KG1 (cell line): Measurements from ENCODE around the gene DNPH1.

Experiments
- DNase-seq: peaks from one replicate; lab custom pipeline; 2025; lab: John Stamatoyannopoulos, UW

Gene DNPH1

DNA sequence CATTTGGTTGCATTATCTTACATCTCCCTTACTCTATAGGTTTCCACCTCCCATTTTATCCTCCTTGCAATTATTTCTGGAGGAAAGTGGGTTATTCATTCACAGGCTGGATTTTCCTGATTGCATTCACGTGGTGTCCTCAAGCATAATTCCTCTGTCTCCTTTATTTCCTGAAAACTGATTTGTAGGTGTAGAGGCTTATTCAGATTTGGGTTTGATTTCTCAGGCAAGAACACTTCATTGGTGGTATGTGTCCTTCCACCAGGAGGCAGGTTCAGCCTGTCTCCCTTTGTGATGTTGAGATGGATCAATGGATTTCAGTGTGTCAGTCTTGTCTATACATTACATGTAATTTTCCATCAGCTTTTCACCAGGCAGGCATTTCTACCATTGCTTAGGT lies 17.3 kb downstream of the DNPH1 start:
- no peak for DNase-seq

DNA sequence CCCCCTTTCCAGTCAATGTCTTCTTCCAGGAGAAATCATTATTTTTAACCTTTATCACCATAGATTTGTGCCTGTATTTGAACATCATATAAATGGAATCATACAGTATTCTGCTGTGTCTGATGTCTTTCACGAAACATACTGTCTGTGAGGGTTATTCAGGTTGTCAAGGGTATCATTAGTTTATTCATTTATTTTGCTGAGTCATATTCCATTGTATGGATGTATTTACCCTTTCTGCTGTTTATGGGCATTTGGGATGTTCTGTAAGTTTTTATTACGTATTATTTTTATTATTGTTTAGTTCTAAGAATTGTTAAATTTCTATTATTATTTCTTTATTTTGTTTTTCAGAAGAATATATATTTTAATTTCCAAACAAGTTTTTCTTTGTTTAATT lies 22.0 kb downstream of the DNPH1 start:
- DNase-seq, result no peak

DNA sequence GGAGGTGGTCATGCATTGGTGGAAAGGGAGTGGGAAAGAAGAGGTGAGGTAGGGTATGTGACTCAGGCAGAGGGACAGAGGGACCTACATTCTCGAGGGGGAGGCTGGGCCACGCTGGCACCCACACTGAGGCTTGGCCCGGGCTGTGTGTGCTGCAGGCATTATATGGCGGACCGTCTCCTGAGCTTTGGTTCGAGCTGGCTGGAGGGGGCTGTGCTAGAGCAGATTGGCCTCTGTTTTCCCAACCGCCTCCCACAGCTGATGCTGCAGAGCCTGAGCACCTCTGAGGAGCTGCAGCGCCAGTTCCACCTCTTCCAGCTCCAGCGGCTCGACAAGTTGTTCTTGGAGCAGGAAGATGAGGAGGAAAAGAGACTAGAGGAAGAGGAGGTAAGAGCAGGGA lies 23.4 kb downstream of the DNPH1 start:
- no peak for DNase-seq

DNA sequence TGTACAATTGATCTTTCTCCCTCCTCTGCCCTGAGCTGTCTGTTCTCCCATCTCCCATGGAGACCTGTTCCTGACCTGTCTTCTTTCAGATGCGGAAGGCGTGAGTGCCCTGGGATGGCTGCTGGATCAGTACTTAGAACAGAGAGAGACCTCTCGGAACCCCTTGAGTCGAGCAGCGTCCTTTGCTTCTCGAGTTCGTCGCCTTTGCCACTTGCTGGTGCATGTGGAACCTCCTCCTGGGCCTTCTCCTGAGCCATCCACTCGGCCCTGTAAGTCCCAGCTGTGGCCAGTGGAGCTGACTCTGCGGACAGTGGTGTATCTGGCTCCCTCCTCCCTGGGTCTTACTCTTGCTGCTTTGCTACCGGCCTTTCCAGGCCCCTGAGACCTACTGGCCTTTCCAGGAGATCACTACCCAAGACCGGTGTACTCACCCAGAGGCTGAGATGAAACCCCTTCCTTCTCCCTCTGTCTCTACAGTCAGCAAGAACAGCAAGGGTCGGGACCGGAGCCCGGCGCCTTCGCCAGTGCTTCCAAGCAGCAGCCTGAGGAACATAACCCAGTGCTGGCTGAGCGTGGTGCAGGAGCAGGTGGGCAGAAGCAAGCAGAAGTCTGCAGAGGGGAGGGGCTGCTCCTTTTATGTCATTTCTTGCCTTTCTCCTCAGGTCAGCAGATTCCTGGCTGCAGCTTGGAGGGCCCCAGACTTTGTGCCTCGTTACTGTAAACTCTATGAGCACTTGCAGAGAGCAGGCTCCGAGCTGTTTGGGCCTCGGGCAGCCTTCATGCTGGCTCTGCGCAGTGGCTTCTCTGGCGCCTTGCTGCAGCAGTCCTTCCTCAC lies 24.8 kb downstream of the DNPH1 start:
- no peak for DNase-seq

DNA sequence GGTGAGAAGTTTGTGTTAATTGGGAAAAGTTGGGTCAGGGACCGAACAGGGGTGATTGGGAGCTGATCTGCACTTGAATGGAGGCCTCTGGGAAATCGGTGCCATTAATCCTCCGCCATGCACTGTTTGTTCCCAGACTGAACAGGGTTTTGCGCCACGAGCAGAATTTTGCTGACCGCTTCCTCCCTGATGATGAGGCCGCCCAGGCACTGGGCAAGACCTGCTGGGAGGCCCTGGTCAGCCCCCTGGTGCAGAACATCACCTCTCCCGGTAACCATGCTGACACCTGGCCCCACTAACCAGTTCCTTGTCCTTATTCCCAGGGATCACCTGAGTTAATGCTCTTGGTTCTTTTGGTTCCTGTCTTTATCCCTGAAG lies 25.6 kb downstream of the DNPH1 start:
- no peak for DNase-seq

DNA sequence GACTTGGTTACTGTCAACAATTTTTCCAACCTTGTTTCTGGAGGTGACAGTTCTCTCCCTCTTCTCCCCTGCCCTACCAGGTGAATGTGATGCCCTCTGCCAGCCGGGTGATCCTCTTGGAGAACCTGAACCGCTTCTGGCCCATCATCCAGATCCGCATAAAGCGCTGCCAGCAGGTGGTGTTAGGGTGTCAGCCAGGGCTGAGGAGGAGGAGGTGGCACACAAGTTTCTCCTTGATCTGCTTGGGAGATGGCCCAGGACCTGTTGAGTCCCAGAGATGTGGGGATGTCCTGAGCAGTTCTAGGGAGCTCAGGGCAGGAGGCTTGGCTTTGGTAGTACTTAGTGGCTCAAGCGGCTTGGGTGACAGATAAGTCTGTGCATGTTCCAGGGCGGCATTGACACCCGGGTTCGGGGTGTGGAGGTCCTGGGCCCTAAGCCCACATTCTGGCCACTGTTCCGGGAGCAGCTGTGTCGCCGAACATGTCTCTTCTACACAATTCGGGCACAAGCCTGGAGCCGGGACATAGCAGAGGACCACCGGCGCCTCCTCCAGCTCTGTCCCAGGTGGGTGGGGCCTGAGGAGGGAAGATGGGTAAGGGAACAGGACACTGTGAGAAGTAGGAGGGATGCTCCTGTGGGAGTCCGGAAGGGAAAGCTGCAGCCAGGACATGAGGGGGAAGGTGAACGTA lies 26.1 kb downstream of the DNPH1 start:
- DNase-seq, result no peak

DNA sequence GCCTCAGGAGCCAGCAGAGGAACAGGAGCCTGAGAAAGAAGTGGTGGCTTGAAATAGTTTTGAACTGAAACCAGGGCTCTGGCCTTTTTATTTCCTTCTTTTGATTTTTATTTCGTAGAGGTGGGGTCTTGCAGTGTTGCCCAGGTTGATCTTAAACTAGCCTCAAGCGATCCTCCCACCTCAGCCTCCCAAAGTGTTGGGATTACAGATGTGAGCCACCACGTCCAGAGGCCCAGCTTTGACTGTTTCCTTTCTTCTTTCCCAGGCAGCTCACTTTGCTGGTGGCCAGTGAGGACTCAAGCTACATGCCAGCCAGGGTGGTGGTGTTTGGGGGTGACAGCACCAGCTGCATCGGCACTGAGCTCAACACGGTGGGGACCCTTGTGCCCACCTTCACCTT lies 26.8 kb downstream of the DNPH1 start:
- DNase-seq, result no peak

DNA sequence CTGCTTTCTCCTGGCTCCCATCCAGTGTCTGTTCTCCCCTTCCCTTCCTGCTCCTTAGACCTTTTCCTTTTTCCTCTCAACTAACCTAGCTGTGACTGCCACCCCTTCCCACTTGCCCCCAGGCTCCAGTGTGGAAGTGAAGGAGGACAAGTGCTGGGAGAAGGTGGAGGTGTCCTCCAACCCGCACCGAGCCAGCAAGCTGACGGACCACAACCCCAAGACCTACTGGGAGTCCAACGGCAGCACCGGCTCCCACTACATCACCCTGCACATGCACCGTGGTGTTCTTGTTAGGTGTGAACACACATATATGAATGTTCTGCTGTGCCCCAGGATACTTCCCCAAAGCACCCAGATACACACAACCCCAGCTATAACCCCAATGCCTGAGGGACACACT lies 28.7 kb downstream of the DNPH1 start:
- DNase-seq, result no peak

DNA sequence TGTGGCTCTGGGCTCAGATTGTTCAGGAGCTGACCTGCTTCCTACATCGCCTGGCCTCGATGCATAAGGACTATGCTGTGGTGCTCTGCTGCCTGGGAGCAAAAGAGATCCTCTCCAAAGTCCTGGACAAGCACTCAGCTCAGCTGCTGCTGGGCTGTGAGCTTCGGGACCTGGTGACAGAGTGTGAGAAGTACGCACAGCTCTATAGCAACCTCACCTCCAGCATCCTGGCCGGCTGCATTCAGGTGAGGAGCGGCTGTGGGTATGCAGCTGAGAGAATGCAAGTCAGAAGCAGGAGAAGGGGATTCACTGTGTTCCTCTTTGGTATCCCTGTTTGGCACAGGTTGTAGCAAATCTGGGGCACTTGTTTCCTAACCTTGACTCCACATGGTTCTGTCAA lies 29.4 kb downstream of the DNPH1 start:
- DNase-seq, result no peak

DNA sequence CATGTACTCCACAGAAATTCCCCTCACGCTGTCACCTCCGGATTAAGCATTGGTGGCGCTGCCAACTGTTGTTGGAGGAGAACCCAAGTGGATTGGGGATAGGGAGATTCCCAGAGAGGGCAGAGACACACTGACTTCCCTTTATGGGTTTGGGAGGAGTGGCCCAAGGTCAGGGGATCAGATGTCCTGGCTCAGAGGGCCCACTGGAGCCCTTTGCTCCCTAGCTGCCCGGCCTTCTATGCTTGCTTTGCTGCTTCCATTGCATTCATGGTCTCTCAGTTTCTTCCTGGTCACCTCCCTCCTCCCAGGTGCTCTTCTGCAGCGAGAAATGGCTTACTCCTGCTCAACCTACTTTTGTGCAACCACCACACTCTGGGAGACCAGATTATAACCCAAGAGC lies 32.9 kb downstream of the DNPH1 start:
- DNase-seq, result no peak

DNA sequence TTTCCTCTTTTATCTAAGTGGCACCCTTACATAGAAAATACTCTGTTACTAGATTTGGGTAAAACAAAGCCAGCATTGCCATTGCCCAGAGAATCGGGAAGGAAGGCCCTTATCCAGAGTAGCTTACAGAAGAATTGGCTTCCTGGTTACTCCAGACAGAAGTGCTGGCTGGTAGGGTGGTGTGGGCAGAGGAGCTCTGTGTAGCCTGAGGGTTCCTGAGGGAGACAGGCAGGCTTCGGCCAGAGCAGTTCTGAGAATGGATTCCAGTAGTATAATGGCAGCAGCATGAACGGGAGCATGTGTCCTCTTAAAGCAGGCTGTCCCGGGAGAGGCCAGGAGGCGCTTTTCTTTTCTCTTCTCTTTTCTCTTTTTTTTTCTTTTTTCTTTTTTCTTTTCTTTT lies 35.4 kb downstream of the DNPH1 start:
- DNase-seq, result no peak

DNA sequence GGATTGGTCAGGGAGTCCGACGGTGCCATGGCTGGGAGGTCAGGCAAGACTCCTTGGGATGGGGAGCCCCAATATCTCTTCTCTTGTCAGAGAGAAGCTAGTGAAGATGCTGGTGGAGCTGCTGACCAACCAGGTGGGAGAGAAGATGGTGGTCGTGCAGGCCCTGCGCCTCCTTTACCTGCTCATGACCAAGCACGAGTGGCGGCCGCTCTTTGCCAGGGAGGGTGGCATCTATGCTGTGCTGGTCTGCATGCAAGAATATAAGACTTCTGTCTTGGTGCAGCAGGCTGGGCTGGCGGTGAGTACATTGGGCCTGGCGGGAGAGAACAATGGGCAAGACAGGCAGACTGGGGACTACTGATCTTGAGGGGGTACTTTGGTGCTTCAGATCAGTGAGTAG lies 36.4 kb downstream of the DNPH1 start:
- no peak for DNase-seq

DNA sequence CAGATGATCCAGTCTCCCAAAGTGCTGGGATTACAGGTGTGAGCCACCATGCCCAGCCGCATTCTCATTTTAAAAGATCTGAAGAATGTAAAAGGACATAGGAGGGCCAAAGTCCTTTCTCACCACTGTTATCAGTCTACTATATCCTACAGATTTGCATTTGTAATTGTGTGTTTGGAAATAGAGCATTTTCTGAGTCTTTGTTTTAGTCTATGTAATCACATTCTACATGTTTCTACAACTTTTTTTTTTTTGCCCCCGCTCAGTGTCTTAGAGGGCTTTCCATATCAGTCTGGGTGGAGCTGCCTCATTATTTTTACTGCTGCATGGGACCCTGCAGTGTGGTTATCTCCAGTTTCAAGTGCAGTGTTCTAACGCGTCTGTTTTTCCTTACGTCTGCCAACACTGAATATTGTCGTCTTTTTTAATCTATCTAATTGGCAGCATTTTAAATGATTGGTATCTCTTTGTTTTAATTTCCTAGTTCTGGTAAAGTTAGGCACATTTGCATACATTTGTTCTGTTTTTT lies 39.4 kb downstream of the DNPH1 start:
- DNase-seq, result no peak

DNA sequence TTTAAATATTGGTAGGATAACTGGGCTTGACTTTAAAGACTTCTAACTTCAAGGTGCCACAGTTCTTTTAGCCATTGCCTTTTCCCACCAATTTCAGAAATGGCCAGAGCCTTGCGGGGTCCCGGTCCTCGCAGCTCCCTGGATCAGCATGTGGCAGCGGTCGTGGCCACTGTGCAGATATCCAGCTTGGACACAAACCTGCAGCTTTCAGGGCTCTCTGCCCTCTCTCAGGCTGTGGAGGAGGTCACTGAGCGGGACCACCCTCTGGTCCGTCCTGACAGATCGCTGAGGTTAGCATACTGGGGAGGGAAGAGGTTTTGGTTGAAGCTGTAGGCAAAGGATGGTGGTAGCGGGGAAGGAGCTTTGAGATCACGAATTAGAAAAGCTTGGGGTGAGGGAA lies 40.9 kb downstream of the DNPH1 start:
- no peak for DNase-seq

DNA sequence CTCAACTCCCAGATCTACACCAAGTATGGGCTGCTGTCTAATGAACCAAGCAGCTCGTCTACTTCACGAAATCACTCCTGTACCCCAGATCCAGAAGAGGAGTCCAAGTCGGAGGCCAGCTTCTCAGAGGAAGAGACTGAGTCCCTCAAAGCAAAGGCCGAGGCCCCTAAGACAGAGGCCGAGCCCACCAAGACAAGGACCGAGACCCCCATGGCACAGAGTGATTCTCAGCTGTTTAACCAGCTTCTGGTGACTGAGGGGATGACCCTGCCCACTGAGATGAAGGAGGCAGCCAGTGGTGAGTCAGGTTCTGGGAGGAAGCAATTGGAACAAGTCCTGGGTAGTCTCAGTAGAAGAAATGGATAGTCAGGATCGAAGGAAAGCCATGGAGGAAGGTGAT lies 41.5 kb downstream of the DNPH1 start:
- no peak for DNase-seq

DNA sequence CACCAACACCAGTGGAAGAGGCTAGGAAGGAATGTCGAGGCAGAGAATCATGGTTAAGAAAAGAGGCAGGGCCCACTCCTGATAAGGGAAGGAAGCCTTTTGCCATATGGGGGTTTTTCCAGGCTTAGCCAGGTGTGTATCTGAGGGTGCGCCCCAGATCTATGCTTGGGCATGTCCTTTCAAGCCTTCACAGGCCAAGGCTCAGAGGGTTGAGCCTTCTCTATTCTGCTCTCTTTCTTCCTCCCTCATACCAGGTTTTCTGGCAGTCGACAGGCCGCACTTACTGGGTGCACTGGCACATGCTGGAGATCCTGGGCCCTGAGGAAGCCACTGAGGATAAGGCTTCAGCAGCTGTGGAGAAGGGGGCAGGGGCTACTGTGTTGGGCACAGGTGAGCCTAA lies 42.6 kb downstream of the DNPH1 start:
- DNase-seq, result no peak

DNA sequence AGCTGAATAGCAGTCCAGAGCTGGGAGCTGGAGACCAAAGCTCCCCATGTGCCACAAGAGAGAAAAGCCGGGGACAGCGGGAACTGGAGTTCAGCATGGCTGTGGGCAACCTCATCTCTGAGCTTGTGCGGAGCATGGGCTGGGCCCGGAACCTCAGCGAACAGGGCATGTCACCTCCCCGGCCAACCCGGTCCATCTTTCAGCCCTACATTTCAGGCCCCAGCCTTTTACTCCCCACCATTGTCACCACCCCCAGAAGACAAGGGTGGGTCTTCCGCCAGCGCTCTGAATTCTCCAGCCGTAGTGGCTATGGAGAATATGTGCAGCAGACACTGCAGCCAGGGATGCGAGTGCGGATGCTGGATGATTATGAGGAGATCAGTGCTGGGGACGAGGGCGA lies 43.3 kb downstream of the DNPH1 start:
- DNase-seq, result no peak

DNA sequence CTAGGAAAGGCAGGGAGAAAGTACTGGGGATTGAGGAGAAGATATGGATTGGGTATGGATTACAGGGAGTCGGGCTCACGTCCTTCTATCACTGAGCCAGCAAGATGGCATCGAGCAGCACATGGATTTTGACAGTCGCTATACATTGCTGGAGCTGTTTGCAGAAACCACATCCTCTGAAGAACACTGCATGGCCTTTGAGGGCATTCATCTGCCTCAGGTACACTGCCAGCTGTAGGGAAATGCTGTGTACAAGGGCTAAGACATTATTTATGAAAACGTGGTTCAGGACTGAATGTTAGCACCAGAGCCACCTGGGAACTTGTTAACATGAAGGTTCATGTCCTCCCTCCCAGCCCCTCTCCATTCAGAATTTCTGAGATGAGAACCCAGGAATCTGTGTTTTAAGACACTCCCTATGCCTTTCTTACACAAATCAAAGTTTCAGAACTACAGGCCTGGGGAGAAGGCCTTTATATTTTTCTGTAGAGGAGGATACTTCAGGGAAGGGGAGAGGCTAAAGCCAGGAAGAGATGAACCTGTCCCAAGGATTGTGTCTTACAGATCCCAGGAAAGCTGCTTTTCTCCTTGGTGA lies 43.8 kb downstream of the DNPH1 start:
- no peak for DNase-seq

DNA sequence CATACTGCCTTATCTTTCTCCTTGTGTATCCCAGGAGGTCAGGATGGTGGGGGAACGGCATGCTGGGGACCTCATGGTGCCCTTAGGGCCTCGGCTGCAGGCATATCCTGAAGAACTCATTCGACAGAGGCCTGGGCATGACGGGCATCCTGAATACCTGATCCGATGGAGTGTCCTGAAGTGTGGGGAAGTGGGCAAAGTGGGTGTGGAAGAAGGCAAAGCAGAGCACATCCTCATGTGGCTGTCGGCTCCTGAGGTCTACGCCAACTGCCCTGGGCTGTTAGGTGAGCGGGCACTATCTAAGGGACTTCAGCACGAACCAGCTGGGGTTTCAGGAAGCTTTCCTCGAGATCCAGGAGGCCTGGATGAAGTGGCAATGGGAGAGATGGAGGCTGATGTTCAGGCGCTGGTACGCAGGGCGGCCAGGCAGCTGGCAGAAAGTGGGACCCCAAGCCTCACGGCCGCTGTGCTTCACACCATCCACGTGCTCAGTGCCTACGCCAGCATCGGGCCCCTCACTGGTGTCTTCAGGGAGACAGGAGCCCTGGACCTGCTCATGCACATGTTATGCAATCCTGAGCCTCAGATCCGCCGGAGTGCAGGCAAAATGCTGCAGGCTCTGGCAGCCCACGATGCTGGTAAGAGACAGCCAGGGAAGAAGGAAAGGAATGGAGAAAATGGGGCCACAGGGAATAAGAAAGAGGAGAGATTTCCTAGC lies 44.9 kb downstream of the DNPH1 start:
- DNase-seq, result no peak

DNA sequence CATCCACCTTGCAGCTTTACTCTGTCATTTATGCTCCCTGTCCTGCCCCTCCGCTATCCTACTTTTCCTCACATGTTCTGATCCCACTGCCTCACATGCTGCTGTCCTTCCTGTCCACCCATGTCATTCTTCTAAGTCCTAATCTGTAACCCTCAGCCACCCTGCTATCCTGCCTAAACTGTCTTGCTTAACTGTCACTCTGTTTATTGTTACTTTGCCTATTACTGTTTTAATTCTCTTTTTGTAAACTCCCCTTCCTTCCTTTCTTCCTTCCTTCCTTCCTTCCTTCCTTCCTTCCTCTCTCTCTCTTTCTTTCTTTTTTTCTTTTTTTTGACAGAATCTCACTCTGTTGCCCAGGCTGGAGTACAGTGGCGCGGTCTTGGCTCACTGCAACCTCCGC lies 45.8 kb downstream of the DNPH1 start:
- DNase-seq, result no peak

DNA sequence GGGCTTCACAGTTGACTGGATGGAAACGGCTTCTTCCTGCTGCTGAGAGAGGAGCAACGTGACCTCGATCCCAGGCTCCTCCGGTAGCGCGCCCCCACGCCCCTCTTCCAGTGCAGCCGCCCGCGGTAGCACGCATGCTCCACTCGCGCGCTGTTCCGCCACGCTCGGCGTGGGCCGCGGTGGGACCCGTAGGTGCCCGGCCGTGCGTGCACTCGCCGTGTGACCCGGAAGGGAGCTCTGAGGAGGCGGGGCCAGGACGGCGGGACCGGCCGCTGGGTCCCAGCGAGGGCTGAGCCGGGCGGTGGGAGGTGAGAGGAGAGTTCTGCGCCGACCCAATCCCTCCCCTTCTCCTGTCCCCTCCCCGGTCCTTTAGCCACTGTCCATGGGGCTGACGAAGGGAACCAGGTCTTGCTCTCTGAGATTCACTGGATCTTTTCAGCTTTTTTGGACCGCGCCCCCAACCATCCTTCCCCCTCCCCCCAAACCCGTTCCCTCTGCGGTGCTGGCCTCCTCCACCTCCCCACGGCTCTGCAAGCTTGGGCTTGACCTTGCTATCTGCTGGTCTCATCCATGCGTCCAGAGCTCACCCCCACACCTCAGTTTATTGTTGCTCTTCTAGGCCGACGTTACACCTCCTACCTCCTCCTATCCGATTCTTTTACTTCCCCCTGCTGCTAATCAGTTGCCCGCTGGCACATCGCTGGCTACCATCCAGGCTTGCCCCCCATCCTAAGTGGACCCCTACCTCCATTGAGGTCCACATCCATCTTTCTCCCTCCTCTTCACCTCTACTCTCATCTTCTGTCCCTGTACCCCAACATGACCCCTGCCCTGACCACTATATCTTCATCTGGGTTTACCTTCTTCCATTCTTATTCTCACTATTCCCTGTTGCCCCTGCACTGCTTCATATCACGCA lies 47.1 kb downstream of the DNPH1 start, which contains the start of gene CUL9:
CUL9 (plus strand) TSS at position 255 of the 919 bp plus-strand sequence. CDS start 2,115 bp downstream, outside the sequence.
- DNase-seq, result peak; percentile 58
